Thyroid gland (tissue), 4 donors: ENCODE data around the gene DLL4.

Experiments used
- CTCF ChIP-seq, 6 experiments: fragments of 200-600 bp in 3 of 6; fragments of 450-650 bp in 3 of 6; sonication (generic) in 3 of 6; IDR thresholded peaks; one replicate each; pipeline ENCODE4 v1.5.1; 2016 to 2019; ENCODE audit warnings: antibody characterized with exemption in 6 of 6, mild to moderate bottlenecking in 2 of 6, inconsistent platforms in 1 of 6, moderate library complexity in 1 of 6
- POLR2A ChIP-seq, 2 donors: fragments of 450-650 bp; IDR thresholded peaks; one replicate each; pipeline ENCODE4 v1.6.1; 2017; ENCODE audit warnings: antibody characterized with exemption in 2 of 2, mild to moderate bottlenecking in 2 of 2, moderate library complexity in 1 of 2

DNA sequence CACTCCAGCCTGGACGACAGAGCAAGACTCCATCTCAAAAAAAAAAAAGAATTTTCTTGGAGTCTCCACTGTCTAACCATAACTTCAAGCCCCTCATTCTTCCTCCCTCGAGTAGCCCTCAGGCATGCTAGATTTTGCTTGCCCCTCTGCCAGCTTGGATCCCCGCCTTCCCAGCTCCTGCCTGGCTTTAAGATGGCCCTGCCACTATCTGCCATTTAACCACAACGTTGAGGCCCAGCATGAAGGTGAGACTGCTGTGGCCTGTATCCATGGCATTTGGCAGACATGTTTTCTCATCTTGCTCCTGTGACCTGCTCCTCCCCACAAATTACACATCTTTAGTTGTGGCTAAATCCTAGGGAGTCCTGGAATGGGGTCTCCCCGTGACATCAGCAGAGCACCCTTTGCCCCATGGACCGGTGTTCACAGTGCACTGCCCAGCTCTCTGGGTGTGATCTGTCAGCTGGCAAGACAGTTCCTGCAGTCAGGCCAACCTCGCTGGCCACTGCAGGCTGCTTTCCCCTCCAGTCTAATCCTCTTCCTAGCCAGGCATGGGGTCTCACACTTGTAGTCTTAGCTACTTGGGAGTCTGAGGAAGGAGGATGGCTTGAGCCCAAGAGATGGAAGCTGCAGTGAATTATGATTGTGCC lies 24.5 kb upstream of the DLL4 start:
- TF ChIP-seq CTCF (IDR thresholded peaks at IDR 0.05) (no peak), POLR2A (IDR thresholded peaks at IDR 0.05) (no peak)
